Activated effector memory CD4-positive, alpha-beta T cell treated with Interleukin-2 at 50 U/mL for 16 hours (primary cell): ENCODE data around the gene MICB.
"Not testable (repeated sequence)": the region's sequence is repeated elsewhere in the genome, so short reads cannot be mapped to it uniquely, and the experiment has no call there.

Source experiments
- DNase-seq: peaks from one replicate; pipeline ENCODE4 v3.0.0-alpha.2; 2020

The MICB gene

GRCh38 chr6:31497531-31498476, at the start of gene MICB:
TSS of gene MICB (plus strand) at chr6:31498145. CDS start at chr6:31498194, 49 bp downstream.
- DNase-seq, result peak; percentile 80

DNA sequence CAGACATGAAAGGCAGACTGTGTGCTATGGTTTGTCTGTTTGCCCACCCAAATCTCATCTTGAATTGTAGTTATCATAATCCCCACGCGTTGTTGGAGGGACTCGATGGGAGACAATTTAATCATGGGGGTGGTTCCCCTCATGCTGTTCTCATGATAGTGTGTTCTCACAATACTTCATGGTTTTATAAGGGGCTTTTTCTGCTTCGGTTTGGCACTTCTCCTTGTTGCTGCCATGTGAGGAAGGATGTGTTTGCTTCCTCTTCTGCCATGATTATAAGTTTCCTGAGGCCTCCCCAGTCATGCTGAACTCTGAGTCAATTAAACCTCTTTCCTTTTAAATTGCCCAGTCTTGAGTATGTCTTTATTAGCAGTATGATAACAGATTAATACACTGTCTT, 47.2 kb upstream of the MICB start:
- DNase-seq, result no peak

DNA sequence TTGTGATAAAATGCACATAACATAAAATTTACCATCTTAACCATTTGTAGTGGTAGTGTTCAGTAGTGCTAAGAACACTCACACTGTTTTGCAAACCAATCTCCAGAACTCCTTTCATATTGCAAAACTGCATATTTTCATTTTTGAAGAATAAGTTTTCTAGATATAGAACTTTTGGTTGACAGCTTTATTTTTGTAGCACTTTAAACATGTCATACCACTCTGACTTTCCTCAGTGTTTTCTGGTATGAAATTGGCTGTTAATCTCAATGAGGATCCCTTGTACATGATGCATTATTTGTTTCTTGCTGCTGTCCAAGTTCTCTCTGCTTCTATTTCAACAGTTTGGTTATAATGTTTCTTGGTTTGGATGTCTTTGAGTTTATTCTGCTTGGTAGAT, 45.1 kb upstream of the MICB start:
- no peak for DNase-seq

- no peak for DNase-seq
These were observed 44.7 kb upstream of the MICB start for GRCh38 chr6:31453259-31453658.

GRCh38 chr6:31459864-31460263, 38.1 kb upstream of the MICB start:
- DNase-seq, result not testable (repeated sequence)

GRCh38 chr6:31460361-31461025, 37.5 kb upstream of the MICB start:
- DNase-seq, result no peak

DNA sequence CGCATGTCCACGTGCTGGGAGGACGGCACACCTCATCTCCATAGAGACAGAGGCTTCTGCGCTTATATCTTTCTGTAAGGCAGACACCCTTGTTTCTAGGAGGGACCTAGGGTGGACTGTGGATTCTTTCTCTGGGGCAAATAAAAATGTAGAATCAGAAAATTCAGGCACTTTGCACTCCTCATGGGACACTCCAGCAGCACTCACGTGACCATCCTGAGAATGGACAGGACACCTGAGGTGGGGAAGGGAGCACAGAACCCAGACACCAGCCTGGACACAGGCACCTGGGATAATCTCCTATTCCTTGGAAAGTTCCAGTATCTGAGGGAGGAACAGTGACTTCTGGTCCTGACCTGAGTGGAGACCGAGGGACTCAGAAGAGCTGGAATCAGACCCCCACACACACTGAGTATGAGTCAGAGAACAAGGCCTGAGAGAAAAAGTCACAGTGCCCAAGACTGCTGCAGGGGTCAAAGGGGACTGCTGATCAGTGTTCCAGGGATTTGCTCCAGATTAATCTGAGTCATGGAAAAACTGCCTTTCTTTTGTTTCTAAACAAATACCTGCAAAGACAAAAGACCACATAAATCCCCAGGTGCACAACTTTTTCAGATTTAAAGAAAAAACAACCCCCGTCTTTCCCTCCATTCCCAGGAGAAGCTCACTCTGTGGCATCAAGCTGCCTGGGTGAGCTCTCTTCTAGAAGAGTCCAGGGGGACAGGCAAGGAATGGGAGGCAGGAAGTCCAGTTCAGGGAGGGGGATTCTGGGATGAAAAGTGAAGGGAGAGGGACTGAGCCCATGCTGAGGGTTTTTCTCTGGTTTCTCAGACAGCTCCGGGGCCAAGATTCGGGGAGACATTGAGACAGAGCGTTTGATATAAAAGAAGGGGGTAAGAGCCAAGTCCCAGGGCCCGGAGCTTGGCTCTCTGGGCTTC, 35.6 kb upstream of the MICB start:
- no peak for DNase-seq

DNA sequence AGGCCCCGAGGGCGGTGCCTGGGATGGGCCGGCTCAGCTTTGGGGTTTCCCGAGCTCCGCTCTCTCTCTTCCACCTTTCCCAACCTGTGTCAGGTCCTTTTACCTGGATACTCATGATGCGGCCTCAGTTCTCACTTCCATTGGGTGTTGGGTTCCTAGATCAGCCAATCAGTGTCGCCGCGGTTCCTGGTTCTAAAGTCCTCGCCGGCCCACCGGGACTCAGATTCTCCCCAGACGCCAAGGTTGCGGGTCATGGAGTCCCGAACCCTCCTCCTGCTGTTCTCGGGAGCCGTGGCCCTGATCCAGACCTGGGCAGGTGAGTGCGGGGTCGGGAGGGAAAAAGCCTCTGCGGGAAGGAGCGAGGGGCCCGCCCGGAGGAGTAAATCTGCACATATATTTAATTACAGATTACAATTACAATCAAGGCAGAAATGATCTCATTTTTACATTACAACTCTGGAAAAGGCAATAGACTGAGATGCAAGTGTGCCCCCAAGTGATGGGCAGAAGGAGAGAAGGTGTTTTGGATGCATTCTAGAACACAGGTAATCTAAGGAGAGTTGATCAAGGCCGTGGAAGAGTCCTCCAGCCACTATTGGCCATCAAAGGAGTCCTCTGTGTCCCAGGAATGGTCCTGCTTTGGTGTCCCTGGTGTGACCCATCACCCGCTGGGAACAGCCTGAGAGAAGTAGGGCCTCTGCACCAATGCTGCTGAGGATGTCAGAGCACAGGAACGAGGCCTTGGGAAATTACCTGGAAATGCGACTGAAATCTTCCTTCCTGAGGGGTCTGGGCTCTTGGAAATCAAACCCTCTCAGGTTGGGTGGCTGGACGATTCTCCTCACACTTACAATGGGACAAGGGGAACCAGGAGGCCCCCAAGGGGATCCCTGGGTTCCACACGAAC, 34.7 kb upstream of the MICB start:
- peak; percentile 86 for DNase-seq

- no peak for DNase-seq
These were observed 33.4 kb upstream of the MICB start for GRCh38 chr6:31464252-31465184.

- DNase-seq, result no peak
These were observed 32.8 kb upstream of the MICB start for GRCh38 chr6:31465185-31465536.

DNA sequence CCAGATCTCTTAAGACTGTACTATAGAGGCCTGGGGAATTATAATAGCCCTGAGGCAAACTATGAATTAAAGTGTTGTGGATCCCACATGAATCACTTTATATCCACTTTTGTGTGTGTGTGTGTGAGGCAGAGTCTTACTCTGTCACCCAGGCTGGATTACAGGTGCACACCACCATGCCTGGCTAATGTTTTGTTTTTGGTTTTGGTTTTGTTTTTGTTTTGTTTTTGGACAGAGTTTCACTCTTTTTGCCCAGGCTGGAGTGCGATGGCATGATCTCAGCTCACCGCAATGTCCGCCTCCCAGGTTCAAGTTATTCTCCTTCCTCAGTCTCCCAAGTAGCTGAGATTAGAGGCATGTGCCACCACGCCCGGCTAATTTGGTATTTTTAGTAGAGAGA, 32.2 kb upstream of the MICB start:
- DNase-seq, result no peak

- DNase-seq, result no peak
These were observed 31.5 kb upstream of the MICB start for GRCh38 chr6:31466466-31466865.

DNA sequence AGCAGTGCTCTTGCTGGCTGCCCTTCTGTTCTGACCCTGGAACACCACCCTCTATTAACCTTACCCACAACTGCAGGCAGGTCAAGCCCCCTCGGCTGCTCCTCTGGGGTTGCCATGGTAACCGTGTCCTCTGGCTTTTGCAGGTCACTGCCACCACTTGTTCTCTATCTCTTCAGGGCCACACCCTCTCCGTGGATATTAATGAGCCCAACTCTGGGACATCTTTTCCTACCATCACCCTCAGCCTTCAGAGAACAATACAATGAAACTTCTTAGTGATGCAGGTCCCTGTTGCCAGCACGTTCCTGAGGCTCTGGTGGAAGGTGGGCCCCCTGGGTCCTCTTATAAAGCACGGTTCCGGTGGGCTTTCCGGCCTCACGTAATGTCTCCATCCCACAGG, 30.8 kb upstream of the MICB start:
- DNase-seq, result no peak

GRCh38 chr6:31468311-31468710, 29.6 kb upstream of the MICB start:
- DNase-seq, result no peak

DNA sequence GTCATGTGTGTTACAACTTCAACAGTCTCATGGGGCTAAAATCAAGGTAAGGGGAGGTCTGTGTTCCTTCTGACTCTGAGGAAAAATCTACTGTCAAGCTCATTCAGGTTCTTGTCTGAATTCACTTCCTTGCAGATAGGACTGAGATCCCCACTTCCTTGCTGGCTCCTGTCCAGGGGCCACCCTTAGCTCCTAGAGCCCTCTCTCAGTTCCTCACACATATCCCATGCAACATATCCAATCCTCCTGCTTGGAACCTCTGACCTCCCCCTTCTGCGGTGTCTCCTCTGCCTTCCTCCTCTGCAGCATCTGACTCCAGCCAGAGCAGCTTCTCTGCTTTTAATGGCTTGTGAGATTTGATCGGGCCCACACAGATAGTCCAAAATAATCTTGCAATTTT, 27.1 kb upstream of the MICB start:
- no peak for DNase-seq

DNA sequence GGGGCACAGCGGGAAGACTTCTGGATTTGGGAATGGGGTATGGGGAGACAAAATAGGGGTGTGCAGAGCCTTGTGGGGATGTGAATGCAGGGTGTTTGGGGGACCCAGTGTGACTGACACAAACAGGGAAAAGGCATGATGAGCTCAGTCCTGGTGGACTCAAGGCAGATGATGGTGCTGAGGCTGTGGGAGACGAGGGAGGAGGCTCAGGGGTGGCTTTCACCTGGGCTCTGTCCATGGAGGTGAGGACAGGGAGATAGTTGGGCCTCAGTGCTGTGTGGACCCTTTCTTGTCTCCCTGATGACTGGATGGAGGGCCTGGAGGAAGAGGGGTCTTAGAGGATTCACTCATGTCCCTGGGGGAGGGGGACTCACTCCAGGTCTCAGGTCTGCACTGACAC, 26.2 kb upstream of the MICB start:
- no peak for DNase-seq

DNA sequence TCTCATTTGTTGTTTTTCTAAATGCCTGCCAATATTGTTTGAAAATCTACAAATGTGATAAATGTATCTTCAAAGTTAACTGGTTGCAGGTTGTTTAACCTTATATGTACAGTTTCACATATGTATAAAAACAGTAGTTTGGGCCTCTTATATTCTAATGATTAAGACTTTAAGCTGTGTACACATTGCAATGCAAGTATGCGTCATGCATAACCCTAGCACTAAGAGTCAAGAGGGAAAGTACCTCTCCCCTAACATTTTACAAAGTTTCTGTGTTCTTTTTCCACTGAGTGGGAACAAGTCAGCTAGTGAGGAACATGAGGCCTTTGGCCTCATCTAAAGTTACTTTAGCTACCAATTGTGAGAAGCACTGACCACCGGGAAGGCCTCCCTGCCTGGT, 25.7 kb upstream of the MICB start:
- no peak for DNase-seq

- DNase-seq, result no peak
These were observed 24.7 kb upstream of the MICB start for GRCh38 chr6:31473244-31473643.

GRCh38 chr6:31473780-31474761, 23.9 kb upstream of the MICB start:
- DNase-seq, result no peak

- no peak for DNase-seq
These were observed 23.1 kb upstream of the MICB start for GRCh38 chr6:31474871-31475286.
